ENCODE results near the gene GARNL3. TPM values are rescaled to one million over a fixed set of nuclear protein-coding genes. Genes with fewer than 3 reads are reported as not detected.

The GARNL3 gene
- total RNA-seq, 1 donor from 2014 or later, result 19.7 TPM

DNA sequence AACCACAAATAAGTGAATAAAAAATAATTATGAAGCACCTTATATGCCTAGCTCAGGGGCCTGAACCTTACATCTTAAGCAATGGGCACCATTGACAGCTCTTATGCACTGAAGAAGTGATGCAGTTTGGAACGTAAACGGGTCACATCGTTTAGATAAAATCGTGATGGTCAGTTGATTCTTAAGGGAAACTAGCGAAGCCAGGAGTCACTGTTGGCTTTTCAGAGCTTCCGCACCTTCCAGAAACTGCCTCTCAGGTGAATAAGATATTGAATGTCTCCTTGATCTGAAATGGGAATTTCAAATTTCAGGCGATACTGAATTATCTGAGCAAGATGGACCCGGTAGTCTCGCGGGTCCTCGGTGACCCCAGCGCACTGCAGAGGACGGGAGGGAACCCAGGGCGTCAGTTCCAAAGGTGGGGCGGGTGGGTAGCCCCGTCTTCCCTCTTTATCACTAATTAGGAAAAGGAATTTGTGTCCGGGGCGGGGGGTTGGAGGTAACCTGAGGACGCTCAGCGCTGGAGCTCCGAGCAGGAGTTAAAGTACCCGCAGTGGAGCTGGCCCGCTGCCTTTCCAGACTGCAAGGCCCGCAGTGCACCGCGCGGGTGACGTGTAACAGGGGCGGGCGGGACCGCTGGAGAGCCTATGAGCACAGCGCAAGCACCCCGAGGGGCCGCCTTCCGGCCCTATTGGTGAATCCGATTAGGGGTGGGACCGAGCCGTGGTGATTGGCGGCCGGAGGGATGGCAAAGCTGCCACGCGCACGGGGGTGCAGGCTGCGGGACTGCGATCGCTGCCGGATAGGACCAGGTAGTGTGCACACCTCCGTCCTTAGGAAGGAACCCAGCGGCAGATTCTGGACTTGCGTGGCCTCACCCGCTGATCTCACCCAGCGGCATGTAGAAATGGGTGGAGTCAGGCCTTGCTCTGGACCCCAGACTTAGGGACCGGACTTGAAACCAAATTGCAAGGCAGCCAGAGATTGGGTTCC is 19.7 kb upstream of the GARNL3 start:
- Mint-ChIP-seq H3K27me3 (no peaks in the 10 kb centered on the region), H3K9me3 (no peaks in the 10 kb centered on the region), H3K4me3 (peak overlapping the region; percentile 95), H3K4me1 (ENCODE audit: unreplicated experiment) (peaks cover 12% of the 10 kb centered on the region), H3K27ac (peak overlapping the region; percentile 90), H3K36me3 (peaks cover 4% of the 10 kb centered on the region)
- peak; percentile 96 for DNase-seq (ENCODE audit: extremely low spot score, unreplicated experiment)
- TF ChIP-seq, protein P1, sequence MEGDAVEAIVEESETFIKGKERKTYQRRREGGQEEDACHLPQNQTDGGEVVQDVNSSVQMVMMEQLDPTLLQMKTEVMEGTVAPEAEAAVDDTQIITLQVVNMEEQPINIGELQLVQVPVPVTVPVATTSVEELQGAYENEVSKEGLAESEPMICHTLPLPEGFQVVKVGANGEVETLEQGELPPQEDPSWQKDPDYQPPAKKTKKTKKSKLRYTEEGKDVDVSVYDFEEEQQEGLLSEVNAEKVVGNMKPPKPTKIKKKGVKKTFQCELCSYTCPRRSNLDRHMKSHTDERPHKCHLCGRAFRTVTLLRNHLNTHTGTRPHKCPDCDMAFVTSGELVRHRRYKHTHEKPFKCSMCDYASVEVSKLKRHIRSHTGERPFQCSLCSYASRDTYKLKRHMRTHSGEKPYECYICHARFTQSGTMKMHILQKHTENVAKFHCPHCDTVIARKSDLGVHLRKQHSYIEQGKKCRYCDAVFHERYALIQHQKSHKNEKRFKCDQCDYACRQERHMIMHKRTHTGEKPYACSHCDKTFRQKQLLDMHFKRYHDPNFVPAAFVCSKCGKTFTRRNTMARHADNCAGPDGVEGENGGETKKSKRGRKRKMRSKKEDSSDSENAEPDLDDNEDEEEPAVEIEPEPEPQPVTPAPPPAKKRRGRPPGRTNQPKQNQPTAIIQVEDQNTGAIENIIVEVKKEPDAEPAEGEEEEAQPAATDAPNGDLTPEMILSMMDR (conservative IDR thresholded peaks at IDR 0.05), result no peak

DNA sequence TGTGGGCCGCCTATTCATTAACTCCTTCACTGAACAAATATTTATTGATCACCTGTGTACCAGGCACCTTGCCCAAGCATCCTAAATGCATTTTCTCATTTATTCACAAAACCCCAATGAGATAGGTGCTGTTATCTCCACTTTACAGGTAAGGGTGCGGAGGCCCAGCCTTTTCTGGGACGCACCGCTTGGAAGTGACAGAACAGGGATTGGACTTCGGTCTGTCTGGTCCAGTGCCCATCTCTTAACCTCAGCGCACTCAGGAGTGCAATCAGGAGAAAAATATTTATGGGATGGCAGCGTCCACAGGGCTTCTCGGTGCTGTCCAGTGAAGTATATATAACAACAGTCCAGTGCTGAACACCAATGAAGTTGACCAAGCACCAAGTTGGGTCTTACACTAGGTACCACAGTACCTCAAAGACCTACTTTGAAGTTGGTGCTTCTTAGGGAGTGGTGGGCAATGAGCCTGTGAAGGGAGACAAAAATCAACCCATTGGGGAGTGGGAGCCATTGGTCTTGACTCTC is 18.9 kb upstream of the GARNL3 start:
- TF ChIP-seq, protein P1 (conservative IDR thresholded peaks at IDR 0.05), result no peak
- no peak for DNase-seq (ENCODE audit: extremely low spot score, unreplicated experiment)
- Mint-ChIP-seq H3K4me1 (ENCODE audit: unreplicated experiment) (peaks cover 12% of the 10 kb centered on the region), H3K9me3 (no peaks in the 10 kb centered on the region), H3K36me3 (peaks cover 10% of the 10 kb centered on the region), H3K27ac (peak overlapping the region; percentile 90), H3K4me3 (peak overlapping the region; percentile 95), H3K27me3 (no peaks in the 10 kb centered on the region)

DNA sequence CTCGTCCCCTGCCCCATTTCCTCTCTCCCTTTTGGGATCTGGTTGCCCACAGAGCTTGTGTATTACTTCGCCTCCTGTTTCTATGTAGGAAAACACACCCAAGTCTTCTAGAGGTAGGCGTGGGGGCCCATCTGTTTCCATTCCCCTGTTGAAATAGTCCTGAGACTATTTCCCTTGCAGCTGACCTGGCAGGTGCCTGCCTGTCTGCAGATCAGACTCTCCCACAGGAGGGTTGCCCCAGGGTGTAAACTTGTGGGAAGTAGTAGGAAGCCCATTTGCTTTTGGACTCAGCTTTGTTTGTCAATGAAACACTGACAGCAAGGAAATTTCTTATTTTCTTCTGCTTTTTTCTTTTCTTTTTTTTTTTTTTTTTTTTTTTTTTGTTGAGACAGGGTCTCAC is 16.3 kb upstream of the GARNL3 start:
- TF ChIP-seq, protein P1 (conservative IDR thresholded peaks at IDR 0.05), result no peak
- Mint-ChIP-seq H3K27me3 (no peaks in the 10 kb centered on the region), H3K4me1 (ENCODE audit: unreplicated experiment) (peaks cover 7% of the 10 kb centered on the region), H3K36me3 (peaks cover 17% of the 10 kb centered on the region), H3K9me3 (no peaks in the 10 kb centered on the region), H3K4me3 (no peak overlapping the region), H3K27ac (no peak overlapping the region)
- no peak for DNase-seq (ENCODE audit: extremely low spot score, unreplicated experiment)

DNA sequence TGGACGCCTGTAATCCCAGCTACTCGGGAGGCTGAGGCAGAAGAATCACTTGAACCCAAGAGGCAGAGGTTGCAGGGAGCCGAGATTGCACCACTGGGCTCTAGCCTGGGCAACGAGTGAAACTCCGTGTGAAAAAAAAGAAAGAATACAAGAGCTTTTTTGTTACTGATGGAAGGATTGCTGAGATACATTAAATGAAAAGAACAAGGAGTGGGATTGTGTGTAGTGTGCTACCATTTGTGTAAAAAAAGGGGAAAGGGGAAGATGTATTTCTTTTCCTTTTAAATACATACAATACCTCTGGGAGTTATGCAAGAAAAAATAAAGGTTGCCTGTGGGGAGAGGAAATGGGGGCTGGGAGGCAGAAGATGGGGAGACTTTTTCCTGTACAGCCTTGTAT is 14.7 kb upstream of the GARNL3 start:
- Mint-ChIP-seq H3K4me1 (ENCODE audit: unreplicated experiment) (peaks cover 5% of the 10 kb centered on the region), H3K27ac (no peak overlapping the region), H3K4me3 (no peak overlapping the region), H3K9me3 (peaks cover under 1% of the 10 kb centered on the region), H3K27me3 (no peaks in the 10 kb centered on the region), H3K36me3 (peaks cover 20% of the 10 kb centered on the region)
- no peak for DNase-seq (ENCODE audit: extremely low spot score, unreplicated experiment)
- TF ChIP-seq, protein P1 (conservative IDR thresholded peaks at IDR 0.05), result no peak

DNA sequence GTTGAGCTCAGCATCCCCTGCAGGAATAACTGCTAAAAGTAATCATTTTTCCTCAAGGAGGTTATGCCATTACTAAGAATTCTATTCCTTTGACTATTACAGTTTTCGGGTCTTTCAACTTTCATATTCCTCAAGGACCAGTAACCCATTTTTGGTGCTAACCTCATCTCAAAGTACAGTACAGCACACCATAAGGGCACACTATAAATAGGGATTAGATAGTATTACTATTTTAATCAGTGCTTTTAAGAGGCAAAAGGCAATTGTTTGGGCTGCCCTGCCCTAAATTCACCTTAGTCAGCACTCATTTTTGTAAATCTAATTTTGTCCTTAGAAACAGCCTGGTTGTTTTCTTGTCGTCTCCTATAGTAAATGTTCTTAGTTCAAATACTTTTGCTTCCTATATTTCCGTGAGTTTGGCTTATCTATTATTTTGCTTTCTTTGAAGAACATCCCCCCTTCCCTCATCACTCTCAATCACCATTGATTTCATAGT is 13.6 kb upstream of the GARNL3 start:
- H3K4me1 Mint-ChIP-seq (ENCODE audit: unreplicated experiment), result no peaks in the 10 kb centered on the region
- DNase-seq (ENCODE audit: extremely low spot score, unreplicated experiment), result no peak
- H3K36me3 Mint-ChIP-seq, result peaks cover 20% of the 10 kb centered on the region
- H3K9me3 Mint-ChIP-seq, result peaks cover 4% of the 10 kb centered on the region
- no peak overlapping the region for H3K4me3 Mint-ChIP-seq
- no peaks in the 10 kb centered on the region for H3K27me3 Mint-ChIP-seq
- H3K27ac Mint-ChIP-seq, result no peak overlapping the region
- TF ChIP-seq, protein P1 (conservative IDR thresholded peaks at IDR 0.05), result no peak

Data from type B pancreatic cell (in vitro differentiated cells).